Coronary artery (tissue), 2 donors: ENCODE data around the gene ZDHHC11.
"Not testable (repeated sequence)": the region's sequence is repeated elsewhere in the genome, so short reads cannot be mapped to it uniquely, and the experiment has no call there.

Source experiments
- DNase-seq: peaks from one replicate; pipeline ENCODE4 v3.0.0-alpha.2; 2017; ENCODE audit warnings: low spot score
- H3K27ac ChIP-seq, 2 donors: fragments of 200-600 bp; sonication (generic); one replicate each; pipeline ENCODE4 v1.5.1; 2016 to 2019
- H3K4me3 ChIP-seq: fragments of 200-600 bp; sonication (generic); 2 replicates; pipeline ENCODE4 v1.5.1; 2016; ENCODE audit warnings: mild to moderate bottlenecking, moderate library complexity
- CTCF ChIP-seq: fragments of 200-600 bp; sonication (generic); IDR thresholded peaks from one replicate; pipeline ENCODE4 v1.5.1; 2019; ENCODE audit warnings: antibody characterized with exemption

Gene ZDHHC11

GRCh38 chr5:749101-749670 is 101.6 kb downstream of the ZDHHC11 start:
- DNase-seq = peak; percentile 16
- no peak for TF ChIP-seq CTCF
- Histone ChIP-seq H3K27ac (no peak overlapping the region), H3K4me3 (no peak overlapping the region)

GRCh38 chr5:748011-748980 is 102.5 kb downstream of the ZDHHC11 start:
- not testable (repeated sequence) for H3K4me3 ChIP-seq, H3K27ac ChIP-seq
- peak; percentile 12 for DNase-seq

GRCh38 chr5:747303-747844 is 103.4 kb downstream of the ZDHHC11 start:
- not testable (repeated sequence) for H3K4me3 ChIP-seq, DNase-seq, H3K27ac ChIP-seq

GRCh38 chr5:746258-746761 is 104.5 kb downstream of the ZDHHC11 start:
- Histone ChIP-seq H3K27ac (no peak overlapping the region), H3K4me3 (no peak overlapping the region)
- no peak for TF ChIP-seq CTCF
- no peak for DNase-seq
